RPMI7951 (cell line): Measurements from ENCODE around the gene TST. TPM values are rescaled to one million over a fixed set of nuclear protein-coding genes. Genes with fewer than 3 reads are reported as not detected.

Experiments used
- DNase-seq: peaks from one replicate; pipeline ENCODE4 v3.0.0-alpha.2; 2012; ENCODE audit warnings: low read depth
- total RNA-seq: library from RNA; depleted of rRNA; stranded (reverse); fragments of >200 nt; shearing (Covaris generic); gene quantifications from 2 replicates; pipeline ENCODE4 v1.2.3, GENCODE V29; 2014

TST gene
- total RNA-seq, 1 experiment from 2014 or later, result 21.0 TPM

GRCh38 chr22:36986242-36986821 is 32.9 kb downstream of the TST start:
- no peak for DNase-seq

DNA sequence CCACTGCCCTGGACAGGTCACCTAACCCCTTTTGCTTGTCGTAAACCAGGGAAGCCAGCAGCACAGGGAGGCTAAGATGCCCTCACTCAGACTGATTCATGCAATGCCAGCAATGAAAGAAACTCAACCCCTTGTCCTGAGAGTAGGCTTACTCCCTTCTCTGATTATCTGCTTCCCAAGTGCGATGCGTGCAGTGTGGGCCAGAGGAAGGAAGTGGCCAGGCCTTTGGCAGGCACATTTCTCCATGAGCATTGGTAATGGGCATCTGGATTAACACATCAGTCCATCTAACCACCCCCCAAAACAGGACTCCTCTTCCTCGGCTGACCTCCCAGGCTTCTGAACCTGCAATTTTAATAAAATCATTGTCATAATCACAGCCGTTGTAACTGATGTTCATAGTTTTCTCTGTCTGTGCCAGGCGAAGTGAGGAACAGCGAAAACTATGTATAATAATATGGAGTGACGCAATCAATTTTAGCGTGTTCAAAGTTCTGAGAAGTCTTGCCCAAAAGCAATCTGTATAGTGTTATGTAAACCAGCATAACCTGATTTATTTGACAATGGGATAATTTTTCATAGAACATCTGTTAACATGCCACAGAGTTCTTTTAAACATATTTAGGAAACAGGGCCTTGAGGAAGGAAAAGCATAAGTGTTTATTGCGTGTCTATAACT is 33.9 kb downstream of the TST start:
- DNase-seq, result no peak

DNA sequence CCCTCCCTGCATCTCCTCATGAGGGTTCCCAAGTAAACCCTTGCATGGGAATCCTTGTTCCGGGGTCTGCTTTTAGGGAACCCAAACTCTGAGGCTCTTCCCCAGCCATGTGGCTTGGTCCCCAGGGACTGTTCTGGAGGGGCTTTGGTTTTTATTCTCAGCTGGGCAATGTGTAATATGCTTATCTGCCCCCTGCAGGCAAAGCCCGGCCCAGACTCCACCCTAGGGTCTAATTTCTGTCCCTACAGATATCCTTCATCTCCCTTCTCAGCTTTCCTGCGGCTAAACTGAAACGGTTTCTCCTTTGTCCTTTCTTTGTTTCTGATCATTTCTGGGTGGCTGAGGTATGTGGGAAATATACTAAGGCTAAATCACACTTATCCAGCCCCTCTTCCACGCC is 37.1 kb downstream of the TST start:
- DNase-seq, result no peak

DNA sequence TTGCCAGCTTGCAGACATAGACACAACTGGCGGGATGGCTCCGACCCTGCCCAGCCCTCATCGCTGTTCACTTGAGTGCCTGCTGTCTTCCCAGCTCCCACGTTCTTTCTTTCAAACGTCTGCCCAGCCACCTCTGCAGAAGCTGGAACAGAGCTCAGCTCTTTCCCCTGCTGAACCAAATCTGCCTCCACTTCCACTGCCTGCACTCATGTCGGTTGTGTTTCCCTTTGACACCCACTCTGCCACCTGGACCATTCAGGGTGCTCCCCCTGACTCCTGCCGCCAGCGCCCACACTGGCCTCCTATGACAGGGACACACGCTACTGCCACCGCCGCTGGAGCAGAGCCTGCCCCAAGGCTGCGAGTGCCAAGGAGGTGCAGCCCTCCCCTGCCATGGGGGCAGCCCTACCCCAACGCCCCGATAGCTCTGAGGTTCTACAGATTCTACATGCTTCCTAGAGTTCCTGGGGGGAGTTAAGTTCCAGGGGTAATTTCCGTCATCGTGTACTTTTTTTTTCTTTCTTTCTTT is 37.9 kb downstream of the TST start:
- DNase-seq, result no peak

DNA sequence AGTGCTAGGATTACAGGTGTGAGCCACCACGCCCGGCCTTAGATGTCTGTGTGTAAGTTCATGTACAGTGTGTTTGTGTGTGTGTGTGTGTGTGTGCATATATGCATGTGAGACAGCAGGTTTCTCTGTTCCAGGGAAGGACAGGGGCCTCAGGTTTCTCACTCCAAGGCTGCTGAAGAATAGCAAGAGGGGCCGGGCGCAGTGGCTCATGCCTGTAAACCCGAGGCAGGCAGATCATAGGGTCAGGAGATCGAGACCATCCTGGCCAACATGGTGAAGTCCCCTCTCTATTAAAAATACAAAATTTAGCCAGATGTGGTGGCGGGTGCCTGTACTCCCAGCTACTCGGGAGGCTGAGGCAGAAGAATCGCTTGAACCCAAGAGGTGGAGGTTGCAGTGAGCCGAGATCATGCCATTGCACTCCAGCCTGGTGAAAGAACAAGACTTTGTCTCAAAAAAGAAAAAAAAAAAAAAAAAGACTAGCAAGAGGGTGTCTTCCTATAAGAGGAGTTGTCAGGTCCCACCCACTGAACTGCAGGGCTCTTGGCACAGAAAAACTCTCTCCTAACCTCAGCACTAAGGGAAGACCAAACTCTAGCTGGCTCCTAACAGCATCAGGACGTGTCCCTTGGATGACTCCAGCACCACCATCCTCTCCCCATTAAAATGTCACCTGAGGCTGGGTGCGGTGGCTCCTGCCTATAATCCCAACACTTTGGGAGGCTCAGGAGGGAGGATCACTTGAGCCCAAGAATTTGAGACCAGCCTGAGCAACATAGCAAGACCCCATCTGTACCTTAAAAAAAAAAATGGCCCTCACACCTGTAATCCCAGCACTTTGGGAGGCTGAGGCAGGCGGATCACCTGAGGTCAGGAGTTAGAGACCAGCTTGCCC is 40.0 kb downstream of the TST start:
- DNase-seq, result no peak

GRCh38 chr22:36977947-36978660 is 41.1 kb downstream of the TST start:
- peak; percentile 74 for DNase-seq

DNA sequence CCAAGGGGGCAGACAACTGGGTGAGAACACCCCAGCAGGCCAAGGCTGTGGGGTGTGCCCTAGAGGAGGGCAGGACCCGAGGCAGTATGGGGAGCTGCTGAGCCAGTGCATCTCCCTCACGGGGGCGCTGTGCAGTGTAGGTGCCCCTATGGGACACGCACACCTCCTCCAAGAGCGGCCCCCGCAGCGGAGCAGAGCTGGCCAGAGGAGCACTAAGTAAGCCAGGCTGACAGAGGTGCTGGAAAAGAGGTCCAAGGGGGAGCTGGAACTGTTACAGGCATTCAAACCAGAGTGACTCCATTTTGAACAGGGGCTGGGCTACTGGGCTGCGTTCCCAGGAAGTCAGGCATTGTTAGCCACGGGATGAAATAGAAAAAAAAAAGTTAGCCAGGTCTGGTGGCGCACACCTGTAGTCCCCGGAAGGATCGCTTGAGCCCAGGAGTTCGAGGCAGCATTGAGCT is 41.8 kb downstream of the TST start:
- peak; percentile 26 for DNase-seq

GRCh38 chr22:36976606-36977005 is 42.6 kb downstream of the TST start:
- DNase-seq, result no peak

GRCh38 chr22:36971341-36972125 is 47.7 kb downstream of the TST start:
- DNase-seq, result no peak

GRCh38 chr22:36968249-36968964 is 50.8 kb downstream of the TST start:
- DNase-seq, result no peak

DNA sequence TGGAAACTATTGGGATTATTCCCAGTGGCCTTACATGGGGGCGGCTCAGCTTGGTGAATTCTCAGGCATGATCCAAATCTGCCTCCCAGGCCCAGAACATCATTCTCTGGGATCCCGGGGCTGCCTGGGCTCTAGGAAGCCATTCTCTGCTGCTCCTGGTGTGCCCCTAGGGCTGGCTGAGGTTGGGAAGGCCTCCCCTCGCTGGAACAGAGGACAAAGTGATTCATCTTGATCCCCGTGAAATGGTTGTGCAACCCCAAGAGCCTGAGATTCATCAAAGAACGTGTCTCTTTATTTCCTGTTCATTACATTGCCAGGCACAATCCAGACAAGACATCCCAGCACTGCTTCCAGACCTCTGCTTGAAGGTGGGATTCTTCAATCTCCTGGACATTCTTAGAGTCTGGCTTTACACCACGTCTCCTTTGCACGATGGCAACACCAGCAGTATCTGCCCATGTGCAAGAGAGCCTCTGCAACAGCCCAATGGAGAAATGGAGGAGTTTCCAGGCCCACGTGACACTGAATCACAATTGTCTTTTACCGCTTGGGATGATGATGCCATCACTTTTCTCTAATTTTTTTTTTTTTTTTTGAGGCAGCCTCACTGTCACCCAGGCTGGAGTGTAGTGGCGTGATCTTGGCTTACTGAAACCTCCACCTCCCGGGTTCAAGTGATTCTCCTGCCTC is 52.3 kb downstream of the TST start:
- peak; percentile 63 for DNase-seq

- DNase-seq, result no peak
Observed at GRCh38 chr22:36965696-36966095, 53.6 kb downstream of the TST start.

DNA sequence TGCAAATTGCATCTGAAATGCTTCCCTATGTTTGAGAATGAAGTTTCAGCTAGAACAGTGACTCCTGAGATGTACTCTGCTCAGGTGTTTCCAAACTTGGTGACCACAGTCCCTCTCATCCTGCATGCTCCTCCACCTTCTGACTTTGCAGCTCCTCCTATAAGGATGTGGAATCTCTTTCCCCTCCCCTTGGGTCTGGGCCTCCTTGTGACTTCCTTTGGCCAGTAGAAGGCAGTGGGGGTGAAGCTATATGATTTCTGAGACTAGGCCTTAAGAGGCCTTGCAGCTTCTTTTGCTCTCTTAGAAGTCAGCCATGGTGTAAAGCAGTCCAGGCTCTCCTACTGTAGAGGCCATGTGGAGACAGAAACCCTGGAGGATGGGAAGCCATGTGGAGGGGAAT is 55.1 kb downstream of the TST start:
- DNase-seq, result no peak

DNA sequence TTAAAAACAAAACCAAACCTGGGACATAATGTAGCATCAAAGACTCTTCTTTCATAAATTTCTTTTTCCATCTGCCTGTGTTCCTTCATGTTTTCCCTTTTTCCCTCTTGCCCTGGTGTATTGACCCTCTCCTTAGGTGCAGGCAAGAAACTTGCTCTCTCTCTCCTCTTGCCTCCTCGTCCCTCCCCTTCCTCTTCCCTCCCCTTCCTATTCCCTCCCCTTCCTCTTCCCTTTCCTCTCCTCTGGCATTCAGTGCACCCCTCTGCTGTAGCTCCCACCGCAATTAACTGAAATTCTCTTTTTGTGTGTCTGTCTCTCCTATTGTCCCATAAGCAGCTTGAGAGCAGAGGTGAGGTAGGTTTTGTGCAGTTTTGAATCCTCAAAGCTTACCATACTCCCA is 55.9 kb downstream of the TST start:
- no peak for DNase-seq

DNA sequence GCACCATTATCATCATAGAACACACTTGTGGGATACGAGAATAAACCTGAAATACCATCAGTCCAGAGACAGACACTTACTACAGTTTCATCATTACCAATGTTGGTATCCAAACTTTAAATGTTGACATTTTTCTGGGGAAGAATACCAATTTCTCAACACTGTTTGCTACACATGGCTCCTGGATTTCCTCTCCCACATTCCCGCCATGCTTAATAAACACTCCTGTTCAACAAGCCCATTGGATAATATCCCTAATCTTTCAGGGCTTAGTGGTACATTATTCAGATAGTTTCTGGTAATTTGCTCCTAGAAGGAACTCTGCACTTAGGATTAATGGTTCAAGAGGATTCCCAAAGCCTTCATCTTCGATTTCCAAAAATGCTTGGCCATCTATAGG is 57.6 kb downstream of the TST start:
- DNase-seq, result no peak
